Measurements from ENCODE around the gene COL5A1.

Gene COL5A1

DNA sequence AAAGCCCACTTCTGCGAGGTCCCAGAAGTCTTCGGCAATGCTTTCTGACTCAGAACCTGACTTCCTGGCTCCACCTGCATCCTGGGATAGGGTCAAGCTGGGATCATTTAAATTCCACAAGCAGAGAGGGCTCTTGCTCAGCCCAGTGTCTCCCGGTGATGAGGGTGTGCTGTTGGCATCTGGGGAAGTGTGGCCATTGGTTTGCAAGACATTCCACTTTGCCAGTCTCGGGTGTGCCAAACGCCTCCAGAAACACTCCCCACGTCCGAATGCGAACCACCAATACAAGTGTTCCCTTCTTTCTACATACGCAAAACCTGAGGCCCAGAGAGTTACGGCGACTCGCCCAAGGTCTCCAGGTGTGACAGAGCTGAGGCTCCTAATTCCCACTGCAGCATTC lies 195.9 kb downstream of the COL5A1 start:
- DNase-seq (ENCODE audit: low read depth) = no peak
- no peak for TF ChIP-seq CTCF (IDR thresholded peaks at IDR 0.05; ENCODE audit: insufficient read depth, low read depth, low read length, missing control alignments)
- H3K4me3 ChIP-seq (ENCODE audit: low read depth, low read length) = no peak overlapping the region

DNA sequence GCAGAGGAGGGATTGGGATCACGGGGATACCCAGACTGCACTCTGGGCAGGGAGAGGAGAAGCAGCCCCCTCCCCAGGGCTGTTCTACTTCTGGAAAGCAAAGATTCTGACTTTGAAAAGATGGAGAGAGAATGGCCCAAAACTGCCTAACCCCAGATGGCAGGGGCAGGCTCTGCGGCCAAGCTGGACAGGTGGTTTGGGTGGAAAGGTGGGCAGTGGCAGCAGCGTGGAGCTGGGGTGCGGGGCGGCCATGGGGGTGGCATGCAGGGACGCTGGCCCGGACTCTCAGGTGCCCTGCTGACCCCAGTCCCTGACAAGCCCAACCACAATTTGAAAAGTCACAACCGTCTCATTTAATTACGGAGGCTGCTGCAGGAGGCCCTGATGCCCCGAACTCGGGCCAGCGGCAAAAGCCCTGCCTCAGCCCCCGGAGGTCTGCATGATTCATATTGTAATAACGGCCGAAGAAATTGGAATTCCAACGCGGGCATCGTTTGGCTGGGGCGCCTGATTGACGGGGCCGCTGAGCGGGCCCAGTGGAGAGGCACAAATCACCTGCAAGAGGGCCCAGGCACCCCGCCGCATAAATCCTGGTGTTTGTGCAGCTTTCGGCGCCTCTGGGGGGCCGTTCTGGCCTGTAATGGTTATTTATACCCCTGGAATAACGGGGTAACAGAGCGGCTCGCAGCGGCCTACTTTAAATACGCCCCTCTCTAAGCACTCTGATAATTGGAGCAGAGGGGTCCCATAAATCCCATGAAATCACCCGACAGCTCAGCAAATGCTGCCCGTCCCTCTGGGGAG lies 197.2 kb downstream of the COL5A1 start:
- TF ChIP-seq CTCF (IDR thresholded peaks at IDR 0.05; ENCODE audit: insufficient read depth, low read depth, low read length, missing control alignments) = no peak
- no peak for DNase-seq (ENCODE audit: low read depth)
- H3K4me3 ChIP-seq (ENCODE audit: low read depth, low read length) = no peak overlapping the region

DNA sequence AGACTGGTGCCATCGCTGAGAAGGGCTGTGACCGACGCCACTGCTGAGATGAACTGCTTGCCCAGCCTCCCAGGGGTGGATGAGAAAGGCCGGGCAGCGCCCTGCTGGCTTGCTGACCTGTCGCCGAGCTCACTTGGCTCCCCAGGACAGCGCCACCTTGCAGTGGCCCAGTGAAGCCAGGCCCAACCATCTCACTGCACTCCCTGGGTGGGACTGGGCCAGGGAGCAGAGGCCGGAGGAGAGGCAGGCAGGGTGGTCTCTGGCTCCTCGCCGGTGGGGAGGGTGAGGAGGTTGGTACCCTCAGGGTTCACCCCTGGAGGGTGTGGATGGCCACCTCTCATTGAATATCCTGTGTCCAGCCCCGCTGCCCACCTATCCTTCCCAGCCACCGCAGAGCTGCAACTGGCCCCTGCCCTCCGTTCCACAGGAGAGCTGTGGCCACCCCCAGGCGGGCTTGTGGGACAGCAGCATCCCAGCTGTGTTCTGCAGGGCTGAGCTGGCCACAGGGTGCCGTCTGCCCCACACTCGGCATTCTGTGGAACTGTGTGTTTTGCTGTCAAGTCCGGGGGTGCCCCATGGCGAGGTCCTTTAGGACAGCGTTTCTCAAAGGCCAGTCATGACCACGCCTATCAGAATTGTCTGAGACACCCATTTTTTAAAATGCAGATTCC lies 198.0 kb downstream of the COL5A1 start:
- DNase-seq (ENCODE audit: low read depth) = no peak
- TF ChIP-seq CTCF (IDR thresholded peaks at IDR 0.05; ENCODE audit: insufficient read depth, low read depth, low read length, missing control alignments) = no peak

GRCh38 chr9:134840511-134840910 lies 198.9 kb downstream of the COL5A1 start:
- no peak for DNase-seq (ENCODE audit: low read depth)
- TF ChIP-seq CTCF (IDR thresholded peaks at IDR 0.05; ENCODE audit: insufficient read depth, low read depth, low read length, missing control alignments) = no peak
- no peak overlapping the region for H3K4me3 ChIP-seq (ENCODE audit: low read depth, low read length)

More for the DNA sequence above, 198.0 kb downstream of the COL5A1 start:
- no peak overlapping the region for H3K4me3 ChIP-seq (ENCODE audit: low read depth, low read length)

GRCh38 chr9:134841180-134841904 lies 199.7 kb downstream of the COL5A1 start:
- H3K4me3 ChIP-seq (ENCODE audit: low read depth, low read length) = no peak overlapping the region
- TF ChIP-seq CTCF (IDR thresholded peaks at IDR 0.05; ENCODE audit: insufficient read depth, low read depth, low read length, missing control alignments) = no peak
- no peak for DNase-seq (ENCODE audit: low read depth)

- no peak overlapping the region for H3K4me3 ChIP-seq (ENCODE audit: low read depth, low read length)
- DNase-seq (ENCODE audit: low read depth) = no peak
- TF ChIP-seq CTCF (IDR thresholded peaks at IDR 0.05; ENCODE audit: insufficient read depth, low read depth, low read length, missing control alignments) = no peak
Observed at GRCh38 chr9:134842321-134842720, 200.7 kb downstream of the COL5A1 start.

Data from GM12865 (cell line).